Tibial nerve (tissue), 4 donors: Measurements from ENCODE around the gene CEP95. TPM values are rescaled to one million over a fixed set of nuclear protein-coding genes. Genes with fewer than 3 reads are reported as not detected.

Experiments used
- DNase-seq, 2 donors: peaks; one replicate each; pipeline ENCODE4 v3.0.0-alpha.2; 2019; ENCODE audit warnings: low spot score in 2 of 2
- H3K27ac ChIP-seq, 4 donors: fragments of 200-600 bp; sonication (generic) in 3 of 4; one replicate each; pipeline ENCODE4 v1.5.1; 2017 to 2019; ENCODE audit warnings: mild to moderate bottlenecking in 1 of 4
- H3K27me3 ChIP-seq, 2 donors: fragments of 200-600 bp; sonication (generic) in 1 of 2; one replicate each; pipeline versions ENCODE4 v1.5.1 to v1.6.0; 2017 to 2019
- H3K36me3 ChIP-seq, 3 donors: fragments of 200-600 bp; sonication (generic); one replicate each; pipeline ENCODE4 v1.5.1; 2018 to 2019
- H3K4me1 ChIP-seq, 4 donors: fragments of 200-600 bp; sonication (generic) in 3 of 4; one replicate each; pipeline ENCODE4 v1.5.1; 2017 to 2019
- H3K4me3 ChIP-seq, 4 donors: fragments of 200-600 bp; sonication (generic) in 3 of 4; one replicate each; pipeline ENCODE4 v1.5.1; 2017 to 2019; ENCODE audit warnings: mild to moderate bottlenecking in 1 of 4, moderate library complexity in 1 of 4
- H3K9me3 ChIP-seq, 4 donors: fragments of 200-600 bp; sonication (generic) in 3 of 4; one replicate each; pipeline ENCODE4 v1.5.1; 2017 to 2019
- CTCF ChIP-seq, 5 experiments: fragments of 200-600 bp in 3 of 5; fragments of 450-650 bp in 2 of 5; sonication (generic) in 3 of 5; IDR thresholded peaks; one replicate each; pipeline ENCODE4 v1.5.1; 2016 to 2019; ENCODE audit warnings: antibody characterized with exemption in 5 of 5, mild to moderate bottlenecking in 3 of 5, moderate library complexity in 2 of 5
- EP300 ChIP-seq, 2 donors: sonication (generic); formaldehyde crosslinking; IDR thresholded peaks; one replicate each; pipeline ENCODE4 v1.6.1; 2017; ENCODE audit warnings: antibody characterized with exemption in 2 of 2, mild to moderate bottlenecking in 1 of 2
- POLR2A ChIP-seq, 2 donors: fragments of 450-650 bp; IDR thresholded peaks; one replicate each; pipeline ENCODE4 v1.6.1; 2017; ENCODE audit warnings: antibody characterized with exemption in 2 of 2, mild to moderate bottlenecking in 2 of 2, moderate library complexity in 2 of 2
- WGBS, 2 donors: methylation state at CpG; one replicate each; pipeline ENCODE4 v1.1.5; 2018; 5-methylcytosine and 5-hydroxymethylcytosine counted together
- small RNA-seq: library from RNA; depleted of rRNA; stranded (forward); fragments of <200 nt; gene quantifications from one replicate; pipeline ENCODE3, GENCODE V24; 2016
- total RNA-seq, 4 donors: library from RNA; depleted of rRNA; stranded (reverse); fragments of >200 nt; gene quantifications; one replicate each; pipeline ENCODE4 v1.1.0, GENCODE V29; 2016

The CEP95 gene
- total RNA-seq, 4 donors from 2014 or later: 45.7 to 73.9 (median 59.3) TPM

- Histone ChIP-seq H3K9me3 (no peaks in the 10 kb centered on the region), H3K4me3 (no peak overlapping the region), H3K36me3 (peaks cover 0 to 47% (median 0%) of the 10 kb centered on the region in 3 donors), H3K4me1 (no peaks in the 10 kb centered on the region), H3K27me3 (no peaks in the 10 kb centered on the region), H3K27ac (no peak overlapping the region)
- no peak for TF ChIP-seq CTCF (IDR thresholded peaks at IDR 0.05)
- no peak for TF ChIP-seq POLR2A (IDR thresholded peaks at IDR 0.05)
- WGBS, 2 donors: 88 to 91% methylated on average over 3 of the region's 3 CpGs
- no peak for DNase-seq
Observed at GRCh38 chr17:64583038-64583437, 76.3 kb downstream of the CEP95 start.

GRCh38 chr17:64585146-64585545 is 78.4 kb downstream of the CEP95 start:
- WGBS, 2 donors: 72 to 98% methylated on average over 2 of the region's 2 CpGs
- peaks cover 0 to 40% (median 0%) of the 10 kb centered on the region in 3 donors for H3K36me3 ChIP-seq
- TF ChIP-seq CTCF (IDR thresholded peaks at IDR 0.05) (no peak), POLR2A (IDR thresholded peaks at IDR 0.05) (no peak), EP300 (IDR thresholded peaks at IDR 0.05) (no peak)

More at GRCh38 chr17:64585146-64585545, 78.4 kb downstream of the CEP95 start:
- Histone ChIP-seq H3K9me3 (no peaks in the 10 kb centered on the region), H3K27ac (no peak overlapping the region), H3K27me3 (no peaks in the 10 kb centered on the region), H3K4me1 (no peaks in the 10 kb centered on the region), H3K4me3 (no peak overlapping the region)
- no peak for DNase-seq

Small RNA genes lying within 50 kb of the gene (small RNA-seq; reads per million reads assigned to genes)
- not detected for gene AC009994.1
- gene ATP5MFP4: not detected

Other genes starting within 250 kb of the CEP95 start
- 100 to 1,000 TPM in 1 of 4 donors, 10 to 100 TPM in 3; 32.6 to 110 (median 59.7) TPM for gene TEX2, start 243.7 kb upstream of the CEP95 start, total RNA-seq
- gene PECAM1, start 116.1 kb upstream of the CEP95 start, total RNA-seq: 100 to 1,000 TPM in 3 of 4 donors, 10 to 100 TPM in 1; 70.7 to 128 (median 126) TPM
- gene MILR1, start 57.9 kb upstream of the CEP95 start, total RNA-seq: 10 to 100 TPM in 1 of 4 donors, 1 to 10 TPM in 3; 3.1 to 27.0 (median 6.4) TPM
- gene POLG2, start 9.9 kb upstream of the CEP95 start, total RNA-seq: 10 to 100 TPM in 2 of 4 donors, 1 to 10 TPM in 2; 5.9 to 17.1 (median 10.3) TPM
- gene DDX5, start 688 bp upstream of the CEP95 start, total RNA-seq: 100 to 1,000 TPM; 471 to 820 (median 648) TPM
- gene SMURF2, start 155.3 kb downstream of the CEP95 start, total RNA-seq: 10 to 100 TPM; 18.2 to 28.0 (median 21.3) TPM